Bronchial epithelial cell (primary cell): ENCODE measurements around the gene INSYN1. TPM values are rescaled to one million over a fixed set of nuclear protein-coding genes. Genes with fewer than 3 reads are reported as not detected.

Experiments
- DNase-seq: peaks from one replicate; pipeline ENCODE4 v3.0.0-alpha.2; 2010; ENCODE audit warnings: low read depth
- FAIRE-seq: peaks from 2 replicates; lab custom pipeline; 2011; peaks lifted over from hg19 to GRCh38; lab: Jason Lieb, UNC
- H3K27me3 ChIP-seq: 2 replicates; pipeline ENCODE4 v1.5.1; 2011; ENCODE audit warnings: low read length; ENCODE audit not compliant: control insufficient read depth, insufficient read depth
- H3K36me3 ChIP-seq: 2 replicates; pipeline ENCODE4 v1.5.1; 2011; ENCODE audit warnings: low read length; ENCODE audit not compliant: control insufficient read depth, insufficient read depth
- H3K4me3 ChIP-seq: 2 replicates; pipeline ENCODE4 v1.5.1; 2011; ENCODE audit warnings: mild to moderate bottlenecking, low read depth, low read length, control low read depth
- total RNA-seq: library from RNA; depleted of rRNA; stranded (reverse); fragments of >200 nt; gene quantifications from 2 replicates; pipeline ENCODE4 v1.2.1, GENCODE V29; 2014
- TF ChIP-seq, protein P1 (sequence below): IDR thresholded peaks from 2 replicates; pipeline ENCODE4 v1.5.1; 2011; ENCODE audit warnings: mild to moderate bottlenecking, moderate library complexity, low read length, control low read depth, inconsistent platforms; ENCODE audit not compliant: insufficient read depth, severe bottlenecking

Gene INSYN1
- total RNA-seq, 1 donor from 2014 or later: under 0.01 TPM

- Histone ChIP-seq H3K36me3 (no peaks in the 10 kb centered on the region), H3K4me3 (no peak overlapping the region), H3K27me3 (no peaks in the 10 kb centered on the region)
- TF ChIP-seq, protein P1, sequence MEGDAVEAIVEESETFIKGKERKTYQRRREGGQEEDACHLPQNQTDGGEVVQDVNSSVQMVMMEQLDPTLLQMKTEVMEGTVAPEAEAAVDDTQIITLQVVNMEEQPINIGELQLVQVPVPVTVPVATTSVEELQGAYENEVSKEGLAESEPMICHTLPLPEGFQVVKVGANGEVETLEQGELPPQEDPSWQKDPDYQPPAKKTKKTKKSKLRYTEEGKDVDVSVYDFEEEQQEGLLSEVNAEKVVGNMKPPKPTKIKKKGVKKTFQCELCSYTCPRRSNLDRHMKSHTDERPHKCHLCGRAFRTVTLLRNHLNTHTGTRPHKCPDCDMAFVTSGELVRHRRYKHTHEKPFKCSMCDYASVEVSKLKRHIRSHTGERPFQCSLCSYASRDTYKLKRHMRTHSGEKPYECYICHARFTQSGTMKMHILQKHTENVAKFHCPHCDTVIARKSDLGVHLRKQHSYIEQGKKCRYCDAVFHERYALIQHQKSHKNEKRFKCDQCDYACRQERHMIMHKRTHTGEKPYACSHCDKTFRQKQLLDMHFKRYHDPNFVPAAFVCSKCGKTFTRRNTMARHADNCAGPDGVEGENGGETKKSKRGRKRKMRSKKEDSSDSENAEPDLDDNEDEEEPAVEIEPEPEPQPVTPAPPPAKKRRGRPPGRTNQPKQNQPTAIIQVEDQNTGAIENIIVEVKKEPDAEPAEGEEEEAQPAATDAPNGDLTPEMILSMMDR: no peak
- DNase-seq (peak; percentile 68), FAIRE-seq (peak; percentile 89)
Observed at GRCh38 chr15:73727330-73727976, 25.7 kb downstream of the INSYN1 start.

- peak; percentile 94 for FAIRE-seq
- Histone ChIP-seq H3K36me3 (no peaks in the 10 kb centered on the region), H3K4me3 (no peak overlapping the region), H3K27me3 (no peaks in the 10 kb centered on the region)
- TF ChIP-seq, protein P1: no peak
- DNase-seq: no peak
Observed at GRCh38 chr15:73724212-73724611, 28.9 kb downstream of the INSYN1 start.

- TF ChIP-seq, protein P1: no peak
- no peak for DNase-seq
- no peak for FAIRE-seq
- Histone ChIP-seq H3K27me3 (peaks cover 2% of the 10 kb centered on the region), H3K36me3 (no peaks in the 10 kb centered on the region), H3K4me3 (no peak overlapping the region)
Observed at GRCh38 chr15:73723191-73723590, 30.0 kb downstream of the INSYN1 start.

- Histone ChIP-seq H3K27me3 (peaks cover 2% of the 10 kb centered on the region), H3K36me3 (no peaks in the 10 kb centered on the region), H3K4me3 (no peak overlapping the region)
- FAIRE-seq: no peak
- TF ChIP-seq, protein P1: no peak
- no peak for DNase-seq
Observed at GRCh38 chr15:73722425-73722824, 30.7 kb downstream of the INSYN1 start.

DNA sequence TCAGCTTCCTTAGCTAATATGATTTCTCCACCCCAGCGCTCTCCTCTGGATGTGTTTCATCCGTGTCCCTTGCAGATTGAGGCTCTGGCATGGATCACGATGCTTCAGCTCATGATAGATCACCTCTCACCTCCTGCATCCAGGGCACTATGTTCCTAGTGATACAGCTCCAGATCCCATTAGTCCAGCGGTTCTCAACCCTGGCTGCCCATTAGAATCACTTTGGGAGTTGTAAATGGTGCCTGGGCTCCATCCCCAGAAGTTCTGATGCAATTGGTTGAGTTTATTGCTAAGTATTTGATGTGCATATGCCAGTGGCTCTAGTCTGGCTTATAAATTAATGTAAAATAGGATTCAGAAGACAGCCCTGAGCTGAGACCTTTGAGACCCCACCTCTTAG is 34.5 kb downstream of the INSYN1 start:
- H3K27me3 ChIP-seq: peaks cover 2% of the 10 kb centered on the region
- TF ChIP-seq, protein P1: no peak
- no peak overlapping the region for H3K4me3 ChIP-seq
- FAIRE-seq (no peak), DNase-seq (no peak)
- H3K36me3 ChIP-seq: no peaks in the 10 kb centered on the region

DNA sequence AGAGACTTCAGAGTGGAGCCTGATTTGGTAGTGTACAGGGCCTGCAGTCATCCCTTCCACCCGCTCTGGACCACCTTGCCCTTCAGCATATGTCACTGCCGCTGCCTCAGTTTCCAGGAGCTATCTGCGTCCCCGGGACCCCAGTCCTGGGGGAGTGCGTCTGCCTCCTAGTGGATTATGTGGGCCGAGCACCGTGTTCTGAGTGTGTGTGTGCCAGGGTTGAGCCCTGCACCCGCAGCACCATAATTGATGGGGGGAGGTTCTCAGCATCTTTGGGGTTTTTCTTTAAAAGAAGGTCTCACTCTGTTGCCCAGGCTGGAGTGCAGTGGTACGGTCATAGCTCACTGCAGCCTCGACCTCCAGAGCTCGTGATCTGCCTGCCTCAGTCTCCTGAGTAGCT is 35.3 kb downstream of the INSYN1 start:
- Histone ChIP-seq H3K4me3 (no peak overlapping the region), H3K36me3 (peaks cover 3% of the 10 kb centered on the region), H3K27me3 (peaks cover 2% of the 10 kb centered on the region)
- FAIRE-seq (no peak), DNase-seq (no peak)
- TF ChIP-seq, protein P1: no peak
